Adrenal gland (tissue), 12 donors: ENCODE measurements around the gene NLGN3. TPM values are rescaled to one million over a fixed set of nuclear protein-coding genes. Genes with fewer than 3 reads are reported as not detected.

ENCODE experiments used
- DNase-seq, 7 donors: peaks; one replicate each; pipeline ENCODE4 v3.0.0-alpha.2; 2019 to 2020
- H3K27ac ChIP-seq, 5 donors: fragments of 200-600 bp; sonication (generic) in 4 of 5; 1 replicate in 3 of 5; 2 replicates in 2 of 5; pipeline versions ENCODE4 v1.5.1 to v1.8.0; 2016 to 2020; ENCODE audit warnings: mild to moderate bottlenecking in 1 of 5
- H3K27me3 ChIP-seq: fragments of 200-600 bp; 2 replicates; pipeline ENCODE4 v1.8.0; 2021
- H3K36me3 ChIP-seq, 2 donors: fragments of 200-600 bp; replicated peaks in 1 of 2; 1 replicate in 1 of 2; 2 replicates in 1 of 2; pipeline versions ENCODE4 v1.5.1 to v1.8.0; 2018 to 2022
- H3K4me1 ChIP-seq, 2 donors: fragments of 200-600 bp; replicated peaks in 1 of 2; 1 replicate in 1 of 2; 2 replicates in 1 of 2; pipeline versions ENCODE4 v1.5.1 to v1.8.0; 2018 to 2021
- H3K4me3 ChIP-seq, 4 donors: fragments of 200-600 bp; sonication (generic) in 3 of 4; one replicate each; pipeline ENCODE4 v1.5.1; 2016 to 2018
- H3K9me3 ChIP-seq, 3 donors: fragments of 200-600 bp; sonication (generic) in 1 of 3; replicated peaks in 1 of 3; 1 replicate in 2 of 3; 2 replicates in 1 of 3; pipeline versions ENCODE4 v1.5.1 to v1.8.0; 2016 to 2021
- POLR2A ChIP-seq, 2 donors: fragments of 450-650 bp; IDR thresholded peaks; one replicate each; pipeline ENCODE4 v1.6.1; 2017; ENCODE audit warnings: antibody characterized with exemption in 2 of 2, mild to moderate bottlenecking in 2 of 2, moderate library complexity in 1 of 2
- WGBS, 4 donors: extraction: QIAGEN DNeasy Blood & Tissue Kit in 2 of 4; methylation state at CpG; one replicate each; pipeline versions ENCODE4 v1.1.5 to v1.1.7; 2013 to 2017; 5-methylcytosine and 5-hydroxymethylcytosine counted together
- intact Hi-C, 2 donors: fragments of 100-400 bp; cut with DNase I; formaldehyde crosslinking; loops; one replicate each; pipeline versions ENCODE4 v1.14.1 to v1.15.0; 2022 to 2023
- polyA plus RNA-seq, 3 donors: library from polyadenylated mRNA; stranded (reverse); fragments of 200-250 nt in 2 of 3; fragments of 350-450 nt in 1 of 3; fragmentation: Illumina TruSeq in 1 of 3; extraction: RNeasy Lipid Tissue Mini Kit (QIAGEN cat#74804) in 1 of 3; gene quantifications; one replicate each; pipeline ENCODE4 v1.2.3, GENCODE V29; 2013 to 2014
- total RNA-seq, 9 donors: library from RNA; depleted of rRNA in 4 of 9; stranded (reverse); fragments of >200 nt in 4 of 9; fragments of 120-200 nt in 1 of 9; fragmentation: NEBNext Ultra II Directional in 1 of 9; extraction: Animal tissue kit (Norgen Biotek cat#: 25700) in 1 of 9; gene quantifications; one replicate each; pipeline versions ENCODE4 v1.1.0 to v1.2.4, GENCODE V29; 2013 to 2023
- TF ChIP-seq, protein P1 (sequence below), 6 experiments: fragments of 450-650 bp in 4 of 6; fragments of 200-600 bp in 2 of 6; sonication (generic) in 1 of 6; IDR thresholded peaks; 1 replicate in 5 of 6; 2 replicates in 1 of 6; pipeline versions ENCODE4 v1.5.1 to v1.8.0; 2016 to 2021; ENCODE audit warnings: antibody characterized with exemption in 6 of 6, mild to moderate bottlenecking in 2 of 6, moderate library complexity in 1 of 6
- donor health status: healthy with polysubstance abuse.
- donor health status: Bipolar disorder and iron deficiency.
- donor health status: DM: yes; HTN: yes; CAD: no.
- donor health status: DM: no; HTN: no; CAD: no.
- donor health status: DM: no; HTN: no; CAD: no.
- donor health status: DM: yes; HTN: yes; CAD: no.

NLGN3 gene
- total and polyA plus RNA-seq, 12 donors: 8.9 to 51.6 (median 17.2) TPM

DNA sequence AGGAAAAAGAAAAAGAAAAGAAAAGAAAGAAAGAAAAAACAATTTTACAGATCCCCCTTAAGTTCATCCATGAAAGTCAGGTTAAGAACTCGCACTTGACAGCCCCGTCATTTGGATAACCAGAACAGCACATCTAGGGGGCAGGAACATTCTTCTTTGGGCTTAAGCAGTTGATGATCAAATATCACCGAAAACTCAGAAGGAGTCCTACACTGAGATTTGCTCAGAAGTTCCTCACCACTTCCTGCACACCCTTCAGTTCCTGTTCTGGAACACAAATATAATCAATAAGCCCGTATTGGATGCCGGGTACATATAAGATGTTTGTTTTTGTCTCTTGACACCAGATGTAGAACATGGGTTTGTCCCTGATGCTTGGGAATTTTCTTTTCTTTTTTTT, 14.7 kb downstream of the NLGN3 start:
- Histone ChIP-seq H3K4me1 (no peaks in the 10 kb centered on the region), H3K36me3 (no peaks in the 10 kb centered on the region), H3K4me3 (no peak overlapping the region), H3K27ac (no peak overlapping the region), H3K9me3 (no peaks in the 10 kb centered on the region), H3K27me3 (peaks cover 5% of the 10 kb centered on the region)
- DNase-seq: no peak
- intact Hi-C loops: no loop called here
- WGBS, 4 donors: 77 to 85% (median 81%) methylated on average over 5 of the region's 5 CpGs
- TF ChIP-seq POLR2A (IDR thresholded peaks at IDR 0.05): no peak
- TF ChIP-seq, protein P1, sequence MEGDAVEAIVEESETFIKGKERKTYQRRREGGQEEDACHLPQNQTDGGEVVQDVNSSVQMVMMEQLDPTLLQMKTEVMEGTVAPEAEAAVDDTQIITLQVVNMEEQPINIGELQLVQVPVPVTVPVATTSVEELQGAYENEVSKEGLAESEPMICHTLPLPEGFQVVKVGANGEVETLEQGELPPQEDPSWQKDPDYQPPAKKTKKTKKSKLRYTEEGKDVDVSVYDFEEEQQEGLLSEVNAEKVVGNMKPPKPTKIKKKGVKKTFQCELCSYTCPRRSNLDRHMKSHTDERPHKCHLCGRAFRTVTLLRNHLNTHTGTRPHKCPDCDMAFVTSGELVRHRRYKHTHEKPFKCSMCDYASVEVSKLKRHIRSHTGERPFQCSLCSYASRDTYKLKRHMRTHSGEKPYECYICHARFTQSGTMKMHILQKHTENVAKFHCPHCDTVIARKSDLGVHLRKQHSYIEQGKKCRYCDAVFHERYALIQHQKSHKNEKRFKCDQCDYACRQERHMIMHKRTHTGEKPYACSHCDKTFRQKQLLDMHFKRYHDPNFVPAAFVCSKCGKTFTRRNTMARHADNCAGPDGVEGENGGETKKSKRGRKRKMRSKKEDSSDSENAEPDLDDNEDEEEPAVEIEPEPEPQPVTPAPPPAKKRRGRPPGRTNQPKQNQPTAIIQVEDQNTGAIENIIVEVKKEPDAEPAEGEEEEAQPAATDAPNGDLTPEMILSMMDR (IDR thresholded peaks at IDR 0.05): no peak

DNA sequence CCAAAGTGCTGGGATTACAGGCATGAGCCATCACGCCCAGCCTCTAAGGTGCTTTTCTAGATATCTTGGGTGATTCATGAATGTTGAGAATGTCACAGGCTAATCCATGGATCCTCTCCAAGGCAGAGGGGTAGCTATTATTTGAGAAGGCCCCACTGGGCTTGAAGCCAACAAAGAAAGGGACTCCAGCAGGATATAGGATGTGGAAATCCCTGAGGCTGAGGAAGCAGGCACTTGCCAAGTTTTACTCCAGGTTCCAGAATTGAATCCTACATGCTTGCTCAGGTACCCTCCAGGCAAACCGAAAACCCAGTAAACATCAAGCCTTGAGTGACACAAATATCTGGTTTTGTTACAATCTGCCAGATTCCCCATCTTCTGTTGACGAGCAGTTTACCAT, 15.8 kb downstream of the NLGN3 start:
- Histone ChIP-seq H3K9me3 (no peaks in the 10 kb centered on the region), H3K27me3 (peaks cover 5% of the 10 kb centered on the region), H3K27ac (no peak overlapping the region), H3K4me3 (no peak overlapping the region), H3K36me3 (no peaks in the 10 kb centered on the region), H3K4me1 (no peaks in the 10 kb centered on the region)
- no peak for DNase-seq
- intact Hi-C loops: no loop called here
- no peak for TF ChIP-seq POLR2A (IDR thresholded peaks at IDR 0.05)
- TF ChIP-seq, protein P1 (IDR thresholded peaks at IDR 0.05): no peak
- WGBS, 4 donors: 74 to 100% (median 87%) methylated on average over 2 to 3 of the region's 3 CpGs

DNA sequence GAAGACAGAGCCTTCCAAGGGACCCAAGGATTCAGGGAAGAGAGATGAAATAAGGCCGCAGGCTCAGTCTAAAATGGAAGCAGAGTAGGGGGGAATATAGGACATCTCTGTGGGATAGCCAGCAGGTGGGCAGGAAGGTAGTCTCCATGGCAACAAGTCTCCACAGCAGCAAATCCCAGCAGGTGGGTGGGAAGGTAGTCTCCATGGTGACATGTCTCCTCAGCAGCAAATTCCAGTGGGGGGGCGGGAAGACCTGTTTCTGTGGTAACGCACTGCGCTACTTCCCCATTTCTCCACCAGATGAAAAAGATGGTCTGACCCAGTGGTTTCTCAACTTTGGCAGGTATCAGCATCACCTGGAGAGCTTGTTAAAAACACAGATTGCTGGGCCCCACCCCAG, 18.3 kb downstream of the NLGN3 start:
- Histone ChIP-seq H3K4me1 (no peaks in the 10 kb centered on the region), H3K4me3 (no peak overlapping the region), H3K27ac (no peak overlapping the region), H3K36me3 (no peaks in the 10 kb centered on the region), H3K27me3 (peaks cover 5% of the 10 kb centered on the region), H3K9me3 (no peaks in the 10 kb centered on the region)
- no peak for DNase-seq
- intact Hi-C loops: no loop called here
- no peak for TF ChIP-seq POLR2A (IDR thresholded peaks at IDR 0.05)
- TF ChIP-seq, protein P1 (IDR thresholded peaks at IDR 0.05): no peak
- 78 to 95% (median 90%) methylated on average over 4 of the region's 4 CpGs for WGBS, 4 donors

DNA sequence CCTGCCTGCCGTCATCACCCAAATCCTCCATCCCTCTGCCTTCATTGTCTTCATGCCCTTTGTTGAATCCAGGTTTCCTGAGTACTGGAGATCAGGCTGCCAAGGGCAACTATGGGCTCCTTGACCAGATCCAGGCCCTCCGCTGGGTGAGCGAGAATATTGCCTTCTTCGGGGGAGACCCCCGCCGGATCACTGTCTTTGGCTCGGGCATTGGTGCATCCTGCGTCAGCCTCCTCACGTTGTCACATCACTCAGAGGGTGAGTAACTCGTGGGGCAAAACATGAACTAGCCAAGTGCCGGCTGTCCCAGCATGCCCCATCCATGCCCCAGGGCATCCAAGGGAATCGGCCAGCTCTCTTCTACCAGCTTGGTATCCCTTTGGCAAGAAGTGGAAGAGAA, 19.4 kb downstream of the NLGN3 start:
- no peak for DNase-seq

More for the DNA sequence above, 19.4 kb downstream of the NLGN3 start:
- TF ChIP-seq POLR2A (IDR thresholded peaks at IDR 0.05): no peak
- TF ChIP-seq, protein P1 (IDR thresholded peaks at IDR 0.05): no peak
- no peaks in the 10 kb centered on the region for H3K4me1 ChIP-seq
- 88 to 100% (median 96%) methylated on average over 3 to 12 of the region's 12 CpGs for WGBS, 4 donors
- no peaks in the 10 kb centered on the region for H3K36me3 ChIP-seq
- no peak overlapping the region for H3K4me3 ChIP-seq
- no peak overlapping the region for H3K27ac ChIP-seq
- intact Hi-C loops: no loop called here
- peaks cover 5% of the 10 kb centered on the region for H3K27me3 ChIP-seq
- H3K9me3 ChIP-seq: no peaks in the 10 kb centered on the region
